K562 (cell line): ENCODE results near the gene PI4KA. TPM values are rescaled to one million over a fixed set of nuclear protein-coding genes. Genes with fewer than 3 reads are reported as not detected.
"Not testable (repeated sequence)": the region's sequence is repeated elsewhere in the genome, so short reads cannot be mapped to it uniquely, and the experiment has no call there.

Experiments used
- ATAC-seq: fragments of 200-7000 bp; cut with Tn5 transposase; 3 replicates; pipeline ENCODE4 v1.9.1; 2020; ENCODE audit warnings: moderate library complexity
- BruUV-seq: library from RNA; stranded (reverse); fragments of 400-500 nt; replicated peaks from 2 replicates; lab custom pipeline; 2021; lab: Mats Ljungman, UMichigan
- CTCF ChIA-PET: fragments of 300-600 bp; formaldehyde crosslinking; extraction: SDS; loops from one replicate; lab custom pipeline; 2021; ENCODE audit warnings: low intra/inter-chr PET ratio; lab: Yijun Ruan, JAX
- POLR2A ChIA-PET: fragments of 300-600, 350-650 bp; sonication (Branson Sonifier 250); formaldehyde crosslinking; extraction: SDS; loops from one replicate; lab custom pipeline; 2021; ENCODE audit warnings: antibody characterized with exemption, inconsistent platforms; lab: Yijun Ruan, JAX
- DNase-seq, 4 experiments: peaks; one replicate each; pipeline versions ENCODE4 v3.0.0 to v3.0.0-alpha.2; 2011 to 2018; ENCODE audit warnings: low spot score in 3 of 4, mixed read lengths in 3 of 4; ENCODE audit errors: extremely low read depth in 1 of 4
- FAIRE-seq: peaks from 2 replicates; lab custom pipeline; 2011; peaks lifted over from hg19 to GRCh38; lab: Jason Lieb, UNC
- H2AFZ ChIP-seq: 2 replicates; pipeline ENCODE4 v1.6.0; 2011; ENCODE audit warnings: low read depth, low read length, control low read depth, inconsistent platforms
- H3K27ac ChIP-seq: fragments of 200-600 bp; 3 replicates; pipeline ENCODE4 v1.8.0; 2011; ENCODE audit warnings: low read depth, mild to moderate bottlenecking, control low read depth, inconsistent platforms, low read length, moderate library complexity, mixed read lengths; ENCODE audit errors: extremely low read depth
- H3K27me3 ChIP-seq, 2 experiments: fragments of 300-600 bp in 1 of 2; 2 replicates in 1 of 2; 3 replicates in 1 of 2; pipeline versions ENCODE4 v1.6.0 to v1.8.0; 2011; ENCODE audit warnings: inconsistent platforms in 2 of 2, low read length in 2 of 2, mild to moderate bottlenecking in 1 of 2, mixed read lengths in 1 of 2, moderate library complexity in 1 of 2; ENCODE audit not compliant: control insufficient read depth in 2 of 2, insufficient read depth in 2 of 2
- H3K36me3 ChIP-seq: fragments of 300-600 bp; 3 replicates; pipeline ENCODE4 v1.8.0; 2011; ENCODE audit warnings: mild to moderate bottlenecking, low read length, inconsistent platforms; ENCODE audit not compliant: control insufficient read depth, insufficient read depth
- H3K4me1 ChIP-seq, 2 experiments: fragments of 200-600 bp in 1 of 2; replicated peaks in 1 of 2; 2 replicates in 1 of 2; 3 replicates in 1 of 2; pipeline versions ENCODE4 v1.5.1 to v1.8.0; 2011; ENCODE audit warnings: inconsistent platforms in 2 of 2, low read length in 2 of 2, mild to moderate bottlenecking in 1 of 2, mixed read lengths in 1 of 2, moderate library complexity in 1 of 2; ENCODE audit not compliant: control insufficient read depth in 2 of 2, insufficient read depth in 2 of 2
- H3K4me2 ChIP-seq: 2 replicates; pipeline ENCODE4 v1.6.1; 2011; ENCODE audit warnings: low read length, control low read depth, inconsistent platforms, mixed read lengths; ENCODE audit not compliant: insufficient read depth
- H3K4me3 ChIP-seq: fragments of 200-600 bp; sonication (generic), shearing (Covaris generic); 2 replicates; pipeline ENCODE4 v1.5.1; 2016; ENCODE audit warnings: control low read depth, inconsistent platforms
- H3K79me2 ChIP-seq: fragments of 200-600 bp; 3 replicates; pipeline ENCODE4 v1.8.0; 2011; ENCODE audit warnings: low read length, inconsistent platforms; ENCODE audit not compliant: control insufficient read depth, insufficient read depth
- H3K9ac ChIP-seq, 2 experiments: 2 replicates each; pipeline versions ENCODE4 v1.6.0 to v1.6.1; 2011; ENCODE audit warnings: low read depth in 2 of 2, low read length in 2 of 2, control low read depth in 1 of 2, inconsistent platforms in 1 of 2, mild to moderate bottlenecking in 1 of 2, mixed read lengths in 1 of 2; ENCODE audit not compliant: insufficient read depth in 1 of 2
- H3K9me1 ChIP-seq: one replicate; pipeline ENCODE4 v1.6.0; 2011; ENCODE audit warnings: inconsistent platforms, mild to moderate bottlenecking, low read length, moderate library complexity; ENCODE audit not compliant: control insufficient read depth, insufficient read depth
- H3K9me3 ChIP-seq: replicated peaks from 2 replicates; pipeline ENCODE4 v1.5.1; 2011; ENCODE audit warnings: low read depth, low read length, inconsistent platforms; ENCODE audit not compliant: control insufficient read depth, insufficient read depth
- H4K20me1 ChIP-seq: replicated peaks from 2 replicates; pipeline ENCODE4 v1.6.1; 2011; ENCODE audit warnings: low read length, inconsistent platforms, mixed read lengths; ENCODE audit not compliant: control insufficient read depth, insufficient read depth
- LCOR ChIP-seq: sonication (generic); formaldehyde crosslinking; IDR thresholded peaks from 2 replicates; pipeline ENCODE4 v1.8.0; 2022; ENCODE audit warnings: mild to moderate bottlenecking, missing genetic modification reagents
- MAZ ChIP-seq, 2 experiments: fragments of 450-650 bp in 1 of 2; sonication (generic) in 1 of 2; formaldehyde crosslinking; IDR thresholded peaks in 1 of 2; conservative IDR thresholded peaks in 1 of 2; 2 replicates each; pipeline versions ENCODE4 v1.4.0 to v1.5.0; 2020; ENCODE audit warnings: mild to moderate bottlenecking in 1 of 2, missing genetic modification reagents in 1 of 2
- NR2C2 ChIP-seq, 2 experiments: fragments of 200-800 bp in 1 of 2; sonication (Bioruptor generic) in 1 of 2; sonication (generic) in 1 of 2; formaldehyde crosslinking in 1 of 2; IDR thresholded peaks; 2 replicates each; pipeline versions ENCODE4 v1.6.1 to v1.8.0; 2016 to 2022; ENCODE audit warnings: mild to moderate bottlenecking in 1 of 2, missing compliant biosample characterization in 1 of 2, missing genetic modification characterization in 1 of 2, missing genetic modification reagents in 1 of 2
- SIN3A ChIP-seq, 2 experiments: fragments of 150-350 bp in 1 of 2; IDR thresholded peaks; 2 replicates each; pipeline ENCODE4 v1.6.1; 2011 to 2016; ENCODE audit warnings: borderline replicate concordance in 2 of 2, low read depth in 2 of 2, low read length in 2 of 2, mild to moderate bottlenecking in 2 of 2, moderate library complexity in 2 of 2; ENCODE audit not compliant: control insufficient read depth in 1 of 2
- SP1 ChIP-seq: sonication (generic); formaldehyde crosslinking; IDR thresholded peaks from 2 replicates; pipeline ENCODE4 v1.8.1; 2022; ENCODE audit warnings: mild to moderate bottlenecking, missing genetic modification reagents
- WGBS: fragments of 100-300 bp; shearing (Covaris generic); methylation state at CpG from one replicate; pipeline ENCODE4 v1.1.6; 2016; ENCODE audit warnings: low coverage, mixed read lengths; ENCODE audit not compliant: insufficient coverage; ENCODE audit errors: missing lambda C conversion rate; 5-methylcytosine and 5-hydroxymethylcytosine counted together
- in situ Hi-C: fragments of 300-500 bp; cut with MboI; formaldehyde crosslinking; loops from 4 replicates; pipeline ENCODE4 v1.15.0; 2018; ENCODE audit warnings: inconsistent platforms, mixed read lengths
- intact Hi-C: fragments of 100-400 bp; cut with micrococcal nuclease; formaldehyde crosslinking; loops from 2 replicates; pipeline ENCODE4 v1.14.2; 2022
- polyA plus RNA-seq, 8 experiments: library from polyadenylated mRNA; depleted of rRNA in 4 of 8; stranded (reverse) in 5 of 8; unstranded in 3 of 8; fragments of >200 nt; fragmentation: Nextera tagmentation in 2 of 8; fragmentation: Illumina TruSeq in 1 of 8; extraction: Ambion mirVana in 2 of 8; extraction: Trizol in 1 of 8; gene quantifications; 2 replicates each; pipeline versions ENCODE4 v1.2.1 to v1.2.3, GENCODE V29; 2011 to 2014; ENCODE audit warnings: inconsistent platforms in 1 of 8, missing spikeins in 1 of 8
- total RNA-seq, 7 experiments: library from RNA; depleted of rRNA in 6 of 7; stranded (reverse); fragments of >200 nt in 6 of 7; fragmentation: Illumina TruSeq in 2 of 7; extraction: Trizol in 2 of 7; gene quantifications; 2 replicates each; pipeline versions ENCODE4 v1.2.1 to v1.2.3, GENCODE V29; 2011 to 2021; ENCODE audit warnings: low replicate concordance in 1 of 7
- TF ChIP-seq, protein P1 (sequence below): sonication (generic); formaldehyde crosslinking; IDR thresholded peaks from 2 replicates; pipeline ENCODE4 v1.8.0; 2022; ENCODE audit warnings: missing genetic modification reagents, mild to moderate bottlenecking, moderate library complexity, borderline replicate concordance
- TF ChIP-seq, protein P2 (sequence below): sonication (generic); formaldehyde crosslinking; IDR thresholded peaks from 2 replicates; pipeline ENCODE4 v1.8.0; 2023; ENCODE audit warnings: mild to moderate bottlenecking, missing genetic modification reagents
- TF ChIP-seq, protein P3 (sequence below): sonication (generic); formaldehyde crosslinking; IDR thresholded peaks from 2 replicates; pipeline ENCODE4 v1.8.0; 2022; ENCODE audit warnings: mild to moderate bottlenecking, missing genetic modification reagents

PI4KA gene
- total and polyA plus RNA-seq, 9 of the 15 experiments (the other 6 are each of a cell fraction or from before 2014, with no cell fraction given) = 7.3 to 187 (median 84.7) TPM

DNA sequence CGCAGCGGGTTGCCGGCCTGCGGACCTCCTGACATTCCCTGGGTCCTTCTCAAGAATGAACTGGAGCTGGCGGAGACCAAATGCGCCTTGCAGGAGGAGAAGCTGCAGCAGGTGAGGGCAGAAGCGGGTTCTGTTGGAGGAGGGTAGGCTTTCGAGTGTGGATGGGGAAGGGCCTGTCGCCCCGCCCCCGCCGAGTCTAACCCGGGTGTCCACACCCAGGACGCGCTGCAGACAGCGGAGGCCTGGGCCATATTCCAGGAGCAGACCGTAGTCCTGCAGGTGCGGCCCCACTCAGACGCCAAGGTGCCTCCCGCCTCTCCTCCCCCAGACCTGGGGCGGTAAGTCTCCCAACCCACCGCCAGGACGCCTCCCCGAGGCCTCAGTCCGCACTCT is 155.2 kb downstream of the PI4KA start:
- ChIA-PET CTCF (interaction anchor here (0.7 kb wide), 2 partner anchors 39 to 140 kb away, joined by 3 to 5 read pairs; no protein-coding TSS in a partner anchor), POLR2A (interaction anchor here (1.0 to 1.5 kb wide), 2 partner anchors 15 to 17 kb away, joined by 3 to 4 read pairs; no protein-coding TSS in a partner anchor)
- H3K9me1 ChIP-seq; H3K36me3 ChIP-seq; H3K27ac ChIP-seq; DNase-seq; H3K79me2 ChIP-seq; FAIRE-seq; BruUV-seq; in situ Hi-C loops; H3K9me3 ChIP-seq; H3K9ac ChIP-seq; H4K20me1 ChIP-seq; TF ChIP-seq NR2C2 (tag; IDR thresholded peaks at IDR 0.05): not testable (repeated sequence)
- Histone ChIP-seq H3K27me3 (peaks cover 17 to 21% of the 10 kb centered on the region in 2 experiments; a peak in 4 of 5 replicates), H3K4me3 (peak overlapping the region; percentile 44), H3K4me1 (peaks cover 4 to 34% of the 10 kb centered on the region in 2 experiments; a peak in 4 of 5 replicates), H2AFZ (peak overlapping the region; percentile 60), H3K4me2 (peak overlapping the region; percentile 72)
- intact Hi-C loops = loop anchor here (2.0 to 5.0 kb wide), 4 partner anchors 39 to 141 kb away; no protein-coding TSS in a partner anchor
- TF ChIP-seq, protein P1, sequence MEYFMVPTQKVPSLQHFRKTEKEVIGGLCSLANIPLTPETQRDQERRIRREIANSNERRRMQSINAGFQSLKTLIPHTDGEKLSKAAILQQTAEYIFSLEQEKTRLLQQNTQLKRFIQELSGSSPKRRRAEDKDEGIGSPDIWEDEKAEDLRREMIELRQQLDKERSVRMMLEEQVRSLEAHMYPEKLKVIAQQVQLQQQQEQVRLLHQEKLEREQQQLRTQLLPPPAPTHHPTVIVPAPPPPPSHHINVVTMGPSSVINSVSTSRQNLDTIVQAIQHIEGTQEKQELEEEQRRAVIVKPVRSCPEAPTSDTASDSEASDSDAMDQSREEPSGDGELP (CRISPR knock-in tag) = 0 out of 2 replicates have a peak, but pooled peaks have one; percentile 7
- TF ChIP-seq, protein P2, sequence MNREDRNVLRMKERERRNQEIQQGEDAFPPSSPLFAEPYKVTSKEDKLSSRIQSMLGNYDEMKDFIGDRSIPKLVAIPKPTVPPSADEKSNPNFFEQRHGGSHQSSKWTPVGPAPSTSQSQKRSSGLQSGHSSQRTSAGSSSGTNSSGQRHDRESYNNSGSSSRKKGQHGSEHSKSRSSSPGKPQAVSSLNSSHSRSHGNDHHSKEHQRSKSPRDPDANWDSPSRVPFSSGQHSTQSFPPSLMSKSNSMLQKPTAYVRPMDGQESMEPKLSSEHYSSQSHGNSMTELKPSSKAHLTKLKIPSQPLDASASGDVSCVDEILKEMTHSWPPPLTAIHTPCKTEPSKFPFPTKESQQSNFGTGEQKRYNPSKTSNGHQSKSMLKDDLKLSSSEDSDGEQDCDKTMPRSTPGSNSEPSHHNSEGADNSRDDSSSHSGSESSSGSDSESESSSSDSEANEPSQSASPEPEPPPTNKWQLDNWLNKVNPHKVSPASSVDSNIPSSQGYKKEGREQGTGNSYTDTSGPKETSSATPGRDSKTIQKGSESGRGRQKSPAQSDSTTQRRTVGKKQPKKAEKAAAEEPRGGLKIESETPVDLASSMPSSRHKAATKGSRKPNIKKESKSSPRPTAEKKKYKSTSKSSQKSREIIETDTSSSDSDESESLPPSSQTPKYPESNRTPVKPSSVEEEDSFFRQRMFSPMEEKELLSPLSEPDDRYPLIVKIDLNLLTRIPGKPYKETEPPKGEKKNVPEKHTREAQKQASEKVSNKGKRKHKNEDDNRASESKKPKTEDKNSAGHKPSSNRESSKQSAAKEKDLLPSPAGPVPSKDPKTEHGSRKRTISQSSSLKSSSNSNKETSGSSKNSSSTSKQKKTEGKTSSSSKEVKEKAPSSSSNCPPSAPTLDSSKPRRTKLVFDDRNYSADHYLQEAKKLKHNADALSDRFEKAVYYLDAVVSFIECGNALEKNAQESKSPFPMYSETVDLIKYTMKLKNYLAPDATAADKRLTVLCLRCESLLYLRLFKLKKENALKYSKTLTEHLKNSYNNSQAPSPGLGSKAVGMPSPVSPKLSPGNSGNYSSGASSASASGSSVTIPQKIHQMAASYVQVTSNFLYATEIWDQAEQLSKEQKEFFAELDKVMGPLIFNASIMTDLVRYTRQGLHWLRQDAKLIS (CRISPR knock-in tag) = 0 out of 2 replicates have a peak, but pooled peaks have one; percentile 35
- peak; percentile 9 for TF ChIP-seq SP1
- 0 out of 4 replicates have a peak, but pooled peaks of 1 of the 2 experiments have one; percentile 17 for TF ChIP-seq SIN3A (IDR thresholded peaks at IDR 0.05; ENCODE audit: borderline replicate concordance in 2 of 2, control insufficient read depth in 1 of 2, low read depth in 2 of 2, low read length in 2 of 2)
- TF ChIP-seq MAZ (CRISPR knock-in tag; conservative IDR thresholded peaks at IDR 0.05 in 1 of 2, IDR thresholded peaks at IDR 0.05 in 1 of 2) = peak in 1 of 2 experiments; percentile 61; a peak in 1 of 4 replicates
- 0 out of 2 replicates have a peak, but pooled peaks have one; percentile 23 for TF ChIP-seq NR2C2 (CRISPR knock-in tag; IDR thresholded peaks at IDR 0.05)
- TF ChIP-seq, protein P3, sequence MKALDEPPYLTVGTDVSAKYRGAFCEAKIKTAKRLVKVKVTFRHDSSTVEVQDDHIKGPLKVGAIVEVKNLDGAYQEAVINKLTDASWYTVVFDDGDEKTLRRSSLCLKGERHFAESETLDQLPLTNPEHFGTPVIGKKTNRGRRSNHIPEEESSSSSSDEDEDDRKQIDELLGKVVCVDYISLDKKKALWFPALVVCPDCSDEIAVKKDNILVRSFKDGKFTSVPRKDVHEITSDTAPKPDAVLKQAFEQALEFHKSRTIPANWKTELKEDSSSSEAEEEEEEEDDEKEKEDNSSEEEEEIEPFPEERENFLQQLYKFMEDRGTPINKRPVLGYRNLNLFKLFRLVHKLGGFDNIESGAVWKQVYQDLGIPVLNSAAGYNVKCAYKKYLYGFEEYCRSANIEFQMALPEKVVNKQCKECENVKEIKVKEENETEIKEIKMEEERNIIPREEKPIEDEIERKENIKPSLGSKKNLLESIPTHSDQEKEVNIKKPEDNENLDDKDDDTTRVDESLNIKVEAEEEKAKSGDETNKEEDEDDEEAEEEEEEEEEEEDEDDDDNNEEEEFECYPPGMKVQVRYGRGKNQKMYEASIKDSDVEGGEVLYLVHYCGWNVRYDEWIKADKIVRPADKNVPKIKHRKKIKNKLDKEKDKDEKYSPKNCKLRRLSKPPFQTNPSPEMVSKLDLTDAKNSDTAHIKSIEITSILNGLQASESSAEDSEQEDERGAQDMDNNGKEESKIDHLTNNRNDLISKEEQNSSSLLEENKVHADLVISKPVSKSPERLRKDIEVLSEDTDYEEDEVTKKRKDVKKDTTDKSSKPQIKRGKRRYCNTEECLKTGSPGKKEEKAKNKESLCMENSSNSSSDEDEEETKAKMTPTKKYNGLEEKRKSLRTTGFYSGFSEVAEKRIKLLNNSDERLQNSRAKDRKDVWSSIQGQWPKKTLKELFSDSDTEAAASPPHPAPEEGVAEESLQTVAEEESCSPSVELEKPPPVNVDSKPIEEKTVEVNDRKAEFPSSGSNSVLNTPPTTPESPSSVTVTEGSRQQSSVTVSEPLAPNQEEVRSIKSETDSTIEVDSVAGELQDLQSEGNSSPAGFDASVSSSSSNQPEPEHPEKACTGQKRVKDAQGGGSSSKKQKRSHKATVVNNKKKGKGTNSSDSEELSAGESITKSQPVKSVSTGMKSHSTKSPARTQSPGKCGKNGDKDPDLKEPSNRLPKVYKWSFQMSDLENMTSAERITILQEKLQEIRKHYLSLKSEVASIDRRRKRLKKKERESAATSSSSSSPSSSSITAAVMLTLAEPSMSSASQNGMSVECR (CRISPR knock-in tag) = 0 out of 2 replicates have a peak, but pooled peaks have one; percentile 5
- 0 out of 2 replicates have a peak, but pooled peaks have one; percentile 27 for TF ChIP-seq LCOR (CRISPR knock-in tag)
- WGBS = 0% methylated on average over 10 of the region's 25 CpGs
- ATAC-seq = peak; percentile 67
